Activated CD4-positive, alpha-beta T cell treated with anti-CD3 and anti-CD28 coated beads for 36 hours (primary cell): ENCODE data around the gene SCAI. TPM values are rescaled to one million over a fixed set of nuclear protein-coding genes. Genes with fewer than 3 reads are reported as not detected.
A peak's percentile ranks its signal among the peaks of the same experiment; 100 is the strongest.
"Not testable (repeated sequence)": the region's sequence is repeated elsewhere in the genome, so short reads cannot be mapped to it uniquely, and the experiment has no call there.

Source experiments
- ATAC-seq: fragments of 200-7000 bp; cut with Tn5 transposase; one replicate; pipeline ENCODE4 v1.10.0; 2021; ENCODE audit warnings: mild to moderate bottlenecking, moderate library complexity
- CTCF ChIA-PET: fragments of 350-600 bp; sonication (Branson Sonifier 250); formaldehyde crosslinking; loops from one replicate; lab custom pipeline; 2021; ENCODE audit warnings: antibody characterized with exemption; lab: Charles Lee
- POLR2A ChIA-PET: fragments of 350-600 bp; sonication (Branson Sonifier 250); formaldehyde crosslinking; loops from one replicate; lab custom pipeline; 2021; ENCODE audit warnings: antibody characterized with exemption, inconsistent platforms; lab: Charles Lee
- DNase-seq: peaks from one replicate; pipeline ENCODE4 v3.0.0-alpha.2; 2020
- H3K27ac Mint-ChIP-seq: one replicate; pipeline ENCODE4 v1.8.0; 2021; ENCODE audit warnings: mixed read lengths
- H3K27me3 Mint-ChIP-seq: one replicate; pipeline ENCODE4 v1.8.0; 2021; ENCODE audit warnings: mixed read lengths
- H3K36me3 Mint-ChIP-seq: one replicate; pipeline ENCODE4 v1.8.0; 2021; ENCODE audit warnings: low read depth, mixed read lengths
- H3K4me1 Mint-ChIP-seq: one replicate; pipeline ENCODE4 v1.8.0; 2021; ENCODE audit warnings: mixed read lengths
- H3K4me3 Mint-ChIP-seq: one replicate; pipeline ENCODE4 v1.8.0; 2021; ENCODE audit warnings: mild to moderate bottlenecking, moderate library complexity, mixed read lengths
- H3K9me3 Mint-ChIP-seq: one replicate; pipeline ENCODE4 v1.8.0; 2021; ENCODE audit warnings: low read depth, mixed read lengths
- intact Hi-C, 2 experiments: fragments of 100-400 bp; cut with DNase I in 1 of 2; cut with micrococcal nuclease in 1 of 2; formaldehyde crosslinking; loops; one replicate each; pipeline versions ENCODE4 v1.14.2 to v1.15.1; 2022 to 2024; cut with DNase I, micrococcal nuclease
- total RNA-seq, 2 experiments: library from RNA; stranded (reverse); gene quantifications; one replicate each; pipeline ENCODE4 v1.2.3, GENCODE V29; 2021

Gene SCAI
- total RNA-seq, 2 experiments from 2014 or later: 13.0 to 13.8 TPM

- Mint-ChIP-seq H3K27ac (peak overlapping the region; percentile 99), H3K4me1 (peaks cover 20% of the 10 kb centered on the region), H3K27me3 (no peaks in the 10 kb centered on the region), H3K9me3 (no peaks in the 10 kb centered on the region), H3K4me3 (peak overlapping the region; percentile 93), H3K36me3 (peaks cover 16% of the 10 kb centered on the region)
- CTCF ChIA-PET: interaction anchor here (0.7 to 1.2 kb wide), 3 partner anchors 12 to 202 kb away, joined by 3 to 6 read pairs (median 3); partner anchors contain the start of gene SCAI
- peak; percentile 47 for ATAC-seq
- peak; percentile 79 for DNase-seq
- intact Hi-C loops: loop anchor here (1.0 to 5.0 kb wide), 13 partner anchors 23 to 805 kb away; partner anchors contain the start of genes PPP6C (in 2 of the 2), SCAI (in 2 of the 2), ARPC5L (in 1 of the 2) and GAPVD1 (in 1 of the 2)
- POLR2A ChIA-PET: interaction anchor here (0.6 to 0.8 kb wide), 2 partner anchors 72 to 83 kb away, joined by 4 read pairs; no protein-coding TSS in a partner anchor
These were observed 201.4 kb downstream of the SCAI start for GRCh38 chr9:124941679-124942561.

GRCh38 chr9:124940894-124941678 is 202.2 kb downstream of the SCAI start, which contains the start of gene GOLGA1:
Gene GOLGA1, minus strand, starts transcription at chr9:124941083. Its CDS starts 2,372 bp downstream, at chr9:124938711.
- intact Hi-C loops: loop anchor here (1.0 to 5.0 kb wide), 13 partner anchors 24 to 806 kb away; partner anchors contain the start of genes PPP6C (in 2 of the 2), SCAI (in 2 of the 2), ARPC5L (in 1 of the 2) and GAPVD1 (in 1 of the 2)
- peak; percentile 96 for DNase-seq
- H3K27ac Mint-ChIP-seq: peak within 1 kb of the TSS; percentile 99
- peak within 1 kb of the TSS; percentile 93 for H3K4me3 Mint-ChIP-seq
- CTCF ChIA-PET: interaction anchor here (1.0 to 1.2 kb wide), 2 partner anchors 11 to 202 kb away, joined by 3 to 6 read pairs; partner anchors contain the start of gene SCAI
- peak; percentile 89 for ATAC-seq
- no peaks in the 10 kb centered on the region for H3K9me3 Mint-ChIP-seq
- H3K27me3 Mint-ChIP-seq: no peaks in the 10 kb centered on the region
- H3K4me1 Mint-ChIP-seq: peaks cover 20% of the 10 kb centered on the region
- POLR2A ChIA-PET: interaction anchor here (0.6 to 0.8 kb wide), 2 partner anchors 71 to 82 kb away, joined by 4 read pairs; no protein-coding TSS in a partner anchor
- peaks cover 20% of the 10 kb centered on the region for H3K36me3 Mint-ChIP-seq

- ATAC-seq (peak; percentile 45), DNase-seq (no peak)
- H3K27ac Mint-ChIP-seq: peak overlapping the region; percentile 72
- H3K4me1 Mint-ChIP-seq: peaks cover 20% of the 10 kb centered on the region
- CTCF ChIA-PET: no interaction called here
- H3K27me3 Mint-ChIP-seq: no peaks in the 10 kb centered on the region
- H3K9me3 Mint-ChIP-seq: no peaks in the 10 kb centered on the region
- peak overlapping the region; percentile 93 for H3K4me3 Mint-ChIP-seq
- intact Hi-C loops: loop anchor here (2.0 to 5.0 kb wide), 4 partner anchors 24 to 807 kb away; partner anchors contain the start of genes PBX3 (in 1 of the 2) and PPP6C (in 1 of the 2)
- H3K36me3 Mint-ChIP-seq: peaks cover 25% of the 10 kb centered on the region
- POLR2A ChIA-PET: no interaction called here
These were observed 202.8 kb downstream of the SCAI start for GRCh38 chr9:124940521-124940893.

- ATAC-seq (no peak), DNase-seq (no peak)
- Mint-ChIP-seq H3K27ac (peak overlapping the region; percentile 72), H3K4me3 (peak overlapping the region; percentile 93), H3K9me3 (no peaks in the 10 kb centered on the region), H3K4me1 (peaks cover 20% of the 10 kb centered on the region), H3K27me3 (no peaks in the 10 kb centered on the region), H3K36me3 (peaks cover 25% of the 10 kb centered on the region)
- ChIA-PET CTCF (interaction anchor here (0.6 kb wide), 1 partner anchor 202 kb away, joined by 3 read pairs; no protein-coding TSS in a partner anchor), POLR2A (no interaction called here)
- intact Hi-C loops: loop anchor here (2.0 to 5.0 kb wide), 4 partner anchors 25 to 807 kb away; partner anchors contain the start of genes PBX3 (in 1 of the 2) and PPP6C (in 1 of the 2)
These were observed 203.4 kb downstream of the SCAI start for GRCh38 chr9:124939944-124940343.

- H3K4me3 Mint-ChIP-seq: no peak overlapping the region
- no peak for ATAC-seq
- no peaks in the 10 kb centered on the region for H3K27me3 Mint-ChIP-seq
- ChIA-PET CTCF (interaction anchor here (1.0 kb wide), 1 partner anchor 13 kb away, joined by 3 read pairs; no protein-coding TSS in a partner anchor), POLR2A (no interaction called here)
- H3K4me1 Mint-ChIP-seq: peaks cover 12% of the 10 kb centered on the region
- no peaks in the 10 kb centered on the region for H3K9me3 Mint-ChIP-seq
- intact Hi-C loops: no loop called here
- peaks cover 49% of the 10 kb centered on the region for H3K36me3 Mint-ChIP-seq
- DNase-seq: no peak
- H3K27ac Mint-ChIP-seq: no peak overlapping the region
These were observed 209.0 kb downstream of the SCAI start for GRCh38 chr9:124934290-124934689.

GRCh38 chr9:124932333-124932732 is 211.0 kb downstream of the SCAI start:
- no peaks in the 10 kb centered on the region for H3K27me3 Mint-ChIP-seq
- CTCF ChIA-PET: no interaction called here
- H3K36me3 Mint-ChIP-seq: peaks cover 53% of the 10 kb centered on the region
- peaks cover 7% of the 10 kb centered on the region for H3K4me1 Mint-ChIP-seq
- H3K27ac Mint-ChIP-seq: no peak overlapping the region
- no peak for ATAC-seq
- intact Hi-C loops: no loop called here
- POLR2A ChIA-PET: no interaction called here
- no peaks in the 10 kb centered on the region for H3K9me3 Mint-ChIP-seq
- H3K4me3 Mint-ChIP-seq: no peak overlapping the region
- DNase-seq: no peak

- no peaks in the 10 kb centered on the region for H3K9me3 Mint-ChIP-seq
- ATAC-seq: no peak
- DNase-seq: no peak
- no peak overlapping the region for H3K4me3 Mint-ChIP-seq
- H3K27ac Mint-ChIP-seq: no peak overlapping the region
- intact Hi-C loops: no loop called here
- peaks cover 7% of the 10 kb centered on the region for H3K4me1 Mint-ChIP-seq
- ChIA-PET POLR2A (no interaction called here), CTCF (interaction anchor here (0.8 to 1.4 kb wide), 3 partner anchors 12 to 90 kb away, joined by 3 to 6 read pairs (median 4); partner anchors contain the start of gene GOLGA1)
- no peaks in the 10 kb centered on the region for H3K27me3 Mint-ChIP-seq
- H3K36me3 Mint-ChIP-seq: peaks cover 49% of the 10 kb centered on the region
These were observed 213.9 kb downstream of the SCAI start for GRCh38 chr9:124929464-124929863.

GRCh38 chr9:124928116-124928515 is 215.2 kb downstream of the SCAI start:
- ChIA-PET POLR2A (no interaction called here), CTCF (no interaction called here)
- intact Hi-C loops: no loop called here
- no peak for ATAC-seq
- Mint-ChIP-seq H3K4me3 (no peak overlapping the region), H3K27me3 (no peaks in the 10 kb centered on the region), H3K27ac (no peak overlapping the region), H3K36me3 (peaks cover 43% of the 10 kb centered on the region), H3K9me3 (no peaks in the 10 kb centered on the region), H3K4me1 (peaks cover 7% of the 10 kb centered on the region)
- no peak for DNase-seq

GRCh38 chr9:124920394-124920793 is 222.9 kb downstream of the SCAI start:
- peaks cover 34% of the 10 kb centered on the region for H3K36me3 Mint-ChIP-seq
- intact Hi-C loops, POLR2A ChIA-PET, DNase-seq, ATAC-seq, H3K4me1 Mint-ChIP-seq, H3K9me3 Mint-ChIP-seq, H3K4me3 Mint-ChIP-seq, H3K27ac Mint-ChIP-seq, H3K27me3 Mint-ChIP-seq: not testable (repeated sequence)
- CTCF ChIA-PET: interaction anchor here (0.8 kb wide), 1 partner anchor 27 kb away, joined by 4 read pairs; no protein-coding TSS in a partner anchor

- CTCF ChIA-PET: interaction anchor here (0.6 kb wide), 2 partner anchors 180 to 461 kb away, joined by 3 to 5 read pairs; no protein-coding TSS in a partner anchor
- no peaks in the 10 kb centered on the region for H3K9me3 Mint-ChIP-seq
- H3K4me3 Mint-ChIP-seq: no peak overlapping the region
- no peaks in the 10 kb centered on the region for H3K4me1 Mint-ChIP-seq
- POLR2A ChIA-PET: no interaction called here
- intact Hi-C loops: no loop called here
- H3K27me3 Mint-ChIP-seq: no peaks in the 10 kb centered on the region
- H3K36me3 Mint-ChIP-seq: peaks cover 49% of the 10 kb centered on the region
- no peak overlapping the region for H3K27ac Mint-ChIP-seq
- DNase-seq (no peak), ATAC-seq (no peak)
These were observed 228.4 kb downstream of the SCAI start for GRCh38 chr9:124914753-124915405.
